Measurements from ENCODE around the gene ATG14. TPM values are rescaled to one million over a fixed set of nuclear protein-coding genes. Genes with fewer than 3 reads are reported as not detected.
A peak's percentile ranks its signal among the peaks of the same experiment; 100 is the strongest.

The ATG14 gene
- total RNA-seq, 1 donor, result 11.6 TPM

DNA sequence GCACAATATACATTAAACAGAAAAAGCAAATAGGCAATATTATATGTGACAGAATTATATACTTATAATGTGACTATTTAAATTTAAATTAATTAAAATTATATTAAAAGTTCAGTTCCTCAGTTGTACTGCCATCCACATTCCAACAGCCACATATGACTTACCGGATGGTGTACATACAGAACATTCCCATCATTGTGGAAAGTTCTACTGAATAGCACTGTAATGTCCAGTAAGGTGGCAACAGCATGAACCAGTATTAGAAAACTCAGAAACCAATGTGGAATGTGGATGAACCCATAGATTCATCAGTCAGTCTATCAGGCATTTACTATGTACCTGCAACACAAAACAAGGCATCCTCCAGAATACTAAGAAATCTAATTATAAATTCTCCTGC, 12.4 kb downstream of the ATG14 start:
- DNase-seq (ENCODE audit: low read depth), result no peak
- H3K4me3 ChIP-seq (ENCODE audit: low read depth, low read length), result no peak overlapping the region
- no peak for TF ChIP-seq CTCF (IDR thresholded peaks at IDR 0.05; ENCODE audit: insufficient read depth, low read length)

- no peak for TF ChIP-seq CTCF (IDR thresholded peaks at IDR 0.05; ENCODE audit: insufficient read depth, low read length)
- H3K4me3 ChIP-seq (ENCODE audit: low read depth, low read length), result no peak overlapping the region
- peak; percentile 97 for DNase-seq (ENCODE audit: low read depth)
These were observed 13.0 kb downstream of the ATG14 start for GRCh38 chr14:55398679-55399078.

DNA sequence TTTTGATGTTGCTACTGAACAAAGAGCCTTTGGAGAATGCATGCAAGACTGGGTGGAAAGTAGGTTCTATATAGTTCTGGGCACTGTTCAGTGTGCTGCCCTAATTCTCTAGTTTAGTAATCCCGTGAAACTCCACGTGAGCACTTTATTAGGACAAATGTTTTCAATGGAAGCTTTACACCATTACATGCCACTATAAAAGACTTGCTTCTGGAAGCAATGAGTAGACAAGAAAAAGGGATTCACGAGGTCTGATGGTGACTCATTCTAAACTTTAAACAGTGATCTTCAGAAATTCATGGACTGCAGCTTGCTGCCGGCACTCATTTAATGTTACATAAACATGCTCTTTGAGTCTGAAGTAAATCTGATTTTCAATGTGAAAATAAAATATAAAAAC, 22.3 kb downstream of the ATG14 start:
- no peak for TF ChIP-seq CTCF (IDR thresholded peaks at IDR 0.05; ENCODE audit: insufficient read depth, low read length)
- no peak overlapping the region for H3K4me3 ChIP-seq (ENCODE audit: low read depth, low read length)
- peak; percentile 31 for DNase-seq (ENCODE audit: low read depth)

DNA sequence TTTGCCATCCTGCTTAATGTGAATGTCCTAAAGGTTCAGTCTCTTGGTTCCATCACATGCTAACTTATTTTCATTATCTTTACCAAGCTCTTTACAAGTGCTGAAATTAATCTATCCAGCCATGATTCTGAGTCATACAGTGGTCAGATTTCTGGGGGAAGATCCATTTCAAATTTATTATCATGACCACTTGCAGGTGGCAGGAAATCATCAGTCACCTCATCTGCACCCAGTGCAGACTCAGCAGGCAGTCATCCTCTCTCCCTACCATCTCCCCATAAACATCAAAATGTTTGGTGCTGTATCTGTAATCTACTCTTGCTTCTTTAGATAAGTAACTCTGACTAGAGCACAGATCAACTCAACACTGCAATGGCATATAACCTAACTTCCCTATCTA, 23.5 kb downstream of the ATG14 start:
- H3K4me3 ChIP-seq (ENCODE audit: low read depth, low read length), result no peak overlapping the region
- TF ChIP-seq CTCF (IDR thresholded peaks at IDR 0.05; ENCODE audit: insufficient read depth, low read length), result no peak
- no peak for DNase-seq (ENCODE audit: low read depth)

DNA sequence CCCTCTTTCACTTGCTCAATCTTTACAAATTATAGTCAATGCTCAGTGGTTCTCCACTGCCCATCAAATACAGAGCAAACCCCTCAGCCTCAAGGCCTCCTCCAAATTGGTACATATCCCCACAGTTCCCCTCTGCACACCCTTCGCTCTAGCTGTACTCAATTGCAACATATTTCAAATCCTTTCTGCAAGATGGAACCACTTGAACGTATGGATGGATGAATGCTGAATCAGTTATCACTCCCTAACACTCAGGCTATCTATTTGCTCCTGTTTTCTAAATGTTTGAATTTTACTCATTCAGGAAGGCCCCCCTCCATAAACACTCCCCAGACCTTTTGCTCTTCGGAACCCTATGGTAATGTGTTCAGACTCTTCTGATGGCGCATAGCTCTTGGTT, 24.5 kb downstream of the ATG14 start:
- no peak for DNase-seq (ENCODE audit: low read depth)
- no peak overlapping the region for H3K4me3 ChIP-seq (ENCODE audit: low read depth, low read length)

GRCh38 chr14:55386037-55386808, 25.4 kb downstream of the ATG14 start:
- DNase-seq (ENCODE audit: low read depth), result no peak
- no peak for TF ChIP-seq CTCF (IDR thresholded peaks at IDR 0.05; ENCODE audit: insufficient read depth, low read length)
- H3K4me3 ChIP-seq (ENCODE audit: low read depth, low read length), result no peak overlapping the region

More for the DNA sequence above, 24.5 kb downstream of the ATG14 start:
- no peak for TF ChIP-seq CTCF (IDR thresholded peaks at IDR 0.05; ENCODE audit: insufficient read depth, low read length)

DNA sequence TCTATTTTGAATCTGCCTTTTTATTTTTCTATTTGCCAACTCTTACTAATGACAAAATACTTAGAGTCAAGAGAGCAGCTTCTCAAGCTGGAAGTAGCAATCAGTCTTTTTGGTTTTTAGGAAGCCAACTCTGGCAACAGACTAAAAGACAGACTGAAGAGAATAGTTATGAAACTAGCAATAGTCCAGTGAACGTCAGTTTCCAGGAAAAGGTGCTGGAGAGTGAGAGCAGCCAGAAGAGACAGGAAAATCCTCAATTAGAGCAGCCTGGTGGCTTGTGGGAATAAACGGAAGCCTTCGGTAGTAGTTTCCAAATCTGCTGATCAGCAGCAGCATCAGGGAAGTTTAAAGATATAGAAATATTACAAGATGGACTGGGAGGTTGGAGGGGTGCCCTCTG, 27.1 kb downstream of the ATG14 start:
- no peak for TF ChIP-seq CTCF (IDR thresholded peaks at IDR 0.05; ENCODE audit: insufficient read depth, low read length)
- no peak overlapping the region for H3K4me3 ChIP-seq (ENCODE audit: low read depth, low read length)
- no peak for DNase-seq (ENCODE audit: low read depth)

All from fibroblast of the aortic adventitia (primary cell).